HL-60 (cell line): ENCODE data around the gene REPS2.
"Not testable (repeated sequence)": the region's sequence is repeated elsewhere in the genome, so short reads cannot be mapped to it uniquely, and the experiment has no call there.

Source experiments
- POLR2AphosphoS5 ChIP-seq: IDR thresholded peaks from 2 replicates; pipeline ENCODE4 v1.6.1; 2012; ENCODE audit warnings: low read depth
- SPI1 ChIP-seq: IDR thresholded peaks from 2 replicates; pipeline ENCODE4 v1.6.1; 2012; ENCODE audit warnings: low read depth, mild to moderate bottlenecking, borderline replicate concordance
- TF ChIP-seq, protein P1 (sequence below): IDR thresholded peaks from one replicate; pipeline ENCODE4 v1.5.1; 2011; ENCODE audit warnings: low read length, control low read depth, inconsistent platforms; ENCODE audit not compliant: insufficient read depth
- TF ChIP-seq, protein P2 (sequence below): IDR thresholded peaks from 2 replicates; pipeline ENCODE4 v1.6.1; 2012; ENCODE audit warnings: low read depth; ENCODE audit not compliant: insufficient replicate concordance

DNA sequence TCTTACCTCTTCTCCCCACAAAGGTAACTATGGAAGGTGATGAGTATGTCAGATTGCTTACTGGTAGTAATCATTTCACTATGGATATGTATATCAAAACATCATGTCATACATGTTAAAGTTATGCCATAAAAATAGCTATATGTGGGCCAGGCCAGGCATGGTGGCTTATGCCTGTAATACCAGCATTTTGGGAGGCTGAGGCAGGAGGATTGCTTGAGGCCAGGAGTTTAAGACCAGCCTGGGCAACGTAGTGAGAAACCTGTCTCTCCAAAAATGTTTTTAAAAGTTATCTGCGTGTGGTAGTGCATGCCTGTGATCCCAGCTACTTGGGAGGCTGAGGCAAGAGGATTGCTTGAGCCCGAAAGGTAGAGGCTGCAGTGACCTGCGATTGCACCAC lies 16.2 kb downstream of the REPS2 start:
- TF ChIP-seq, protein P1, sequence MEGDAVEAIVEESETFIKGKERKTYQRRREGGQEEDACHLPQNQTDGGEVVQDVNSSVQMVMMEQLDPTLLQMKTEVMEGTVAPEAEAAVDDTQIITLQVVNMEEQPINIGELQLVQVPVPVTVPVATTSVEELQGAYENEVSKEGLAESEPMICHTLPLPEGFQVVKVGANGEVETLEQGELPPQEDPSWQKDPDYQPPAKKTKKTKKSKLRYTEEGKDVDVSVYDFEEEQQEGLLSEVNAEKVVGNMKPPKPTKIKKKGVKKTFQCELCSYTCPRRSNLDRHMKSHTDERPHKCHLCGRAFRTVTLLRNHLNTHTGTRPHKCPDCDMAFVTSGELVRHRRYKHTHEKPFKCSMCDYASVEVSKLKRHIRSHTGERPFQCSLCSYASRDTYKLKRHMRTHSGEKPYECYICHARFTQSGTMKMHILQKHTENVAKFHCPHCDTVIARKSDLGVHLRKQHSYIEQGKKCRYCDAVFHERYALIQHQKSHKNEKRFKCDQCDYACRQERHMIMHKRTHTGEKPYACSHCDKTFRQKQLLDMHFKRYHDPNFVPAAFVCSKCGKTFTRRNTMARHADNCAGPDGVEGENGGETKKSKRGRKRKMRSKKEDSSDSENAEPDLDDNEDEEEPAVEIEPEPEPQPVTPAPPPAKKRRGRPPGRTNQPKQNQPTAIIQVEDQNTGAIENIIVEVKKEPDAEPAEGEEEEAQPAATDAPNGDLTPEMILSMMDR = not testable (repeated sequence)
- TF ChIP-seq SPI1, POLR2AphosphoS5: not testable (repeated sequence)
- TF ChIP-seq, protein P2, sequence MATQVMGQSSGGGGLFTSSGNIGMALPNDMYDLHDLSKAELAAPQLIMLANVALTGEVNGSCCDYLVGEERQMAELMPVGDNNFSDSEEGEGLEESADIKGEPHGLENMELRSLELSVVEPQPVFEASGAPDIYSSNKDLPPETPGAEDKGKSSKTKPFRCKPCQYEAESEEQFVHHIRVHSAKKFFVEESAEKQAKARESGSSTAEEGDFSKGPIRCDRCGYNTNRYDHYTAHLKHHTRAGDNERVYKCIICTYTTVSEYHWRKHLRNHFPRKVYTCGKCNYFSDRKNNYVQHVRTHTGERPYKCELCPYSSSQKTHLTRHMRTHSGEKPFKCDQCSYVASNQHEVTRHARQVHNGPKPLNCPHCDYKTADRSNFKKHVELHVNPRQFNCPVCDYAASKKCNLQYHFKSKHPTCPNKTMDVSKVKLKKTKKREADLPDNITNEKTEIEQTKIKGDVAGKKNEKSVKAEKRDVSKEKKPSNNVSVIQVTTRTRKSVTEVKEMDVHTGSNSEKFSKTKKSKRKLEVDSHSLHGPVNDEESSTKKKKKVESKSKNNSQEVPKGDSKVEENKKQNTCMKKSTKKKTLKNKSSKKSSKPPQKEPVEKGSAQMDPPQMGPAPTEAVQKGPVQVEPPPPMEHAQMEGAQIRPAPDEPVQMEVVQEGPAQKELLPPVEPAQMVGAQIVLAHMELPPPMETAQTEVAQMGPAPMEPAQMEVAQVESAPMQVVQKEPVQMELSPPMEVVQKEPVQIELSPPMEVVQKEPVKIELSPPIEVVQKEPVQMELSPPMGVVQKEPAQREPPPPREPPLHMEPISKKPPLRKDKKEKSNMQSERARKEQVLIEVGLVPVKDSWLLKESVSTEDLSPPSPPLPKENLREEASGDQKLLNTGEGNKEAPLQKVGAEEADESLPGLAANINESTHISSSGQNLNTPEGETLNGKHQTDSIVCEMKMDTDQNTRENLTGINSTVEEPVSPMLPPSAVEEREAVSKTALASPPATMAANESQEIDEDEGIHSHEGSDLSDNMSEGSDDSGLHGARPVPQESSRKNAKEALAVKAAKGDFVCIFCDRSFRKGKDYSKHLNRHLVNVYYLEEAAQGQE = not testable (repeated sequence)
